Endothelial cell of umbilical vein (primary cell): Measurements from ENCODE around the gene LRRC8C.

Source experiments
- CTCF ChIP-seq, 2 donors: IDR thresholded peaks; 1 replicate in 1 of 2; 2 replicates in 1 of 2; pipeline ENCODE4 v1.5.1; 2011; ENCODE audit warnings: low read length in 2 of 2, mild to moderate bottlenecking in 2 of 2, moderate library complexity in 2 of 2, control low read depth in 1 of 2, inconsistent platforms in 1 of 2, low read depth in 1 of 2; ENCODE audit not compliant: insufficient read depth in 1 of 2; ENCODE audit errors: extremely low read depth in 1 of 2
- EZH2 ChIP-seq: IDR thresholded peaks from 2 replicates; pipeline ENCODE4 v1.6.1; 2012; ENCODE audit warnings: borderline replicate concordance, low read depth, mild to moderate bottlenecking, moderate library complexity, low read length, inconsistent platforms; ENCODE audit not compliant: severe bottlenecking
- POLR2A ChIP-seq: IDR thresholded peaks from 2 replicates; pipeline ENCODE4 v1.6.1; 2012; ENCODE audit warnings: low read depth, mild to moderate bottlenecking, control low read depth, low read length
- POLR2AphosphoS5 ChIP-seq: IDR thresholded peaks from 2 replicates; pipeline ENCODE4 v1.6.1; 2012; ENCODE audit warnings: low read depth, mild to moderate bottlenecking, control low read depth, low read length, moderate library complexity; ENCODE audit not compliant: insufficient read depth

- TF ChIP-seq CTCF (IDR thresholded peaks at IDR 0.05; ENCODE audit: extremely low read depth in 1 of 2, insufficient read depth in 1 of 2, low read depth in 1 of 2, low read length in 2 of 2) (no peak), POLR2A (no peak), POLR2AphosphoS5 (no peak), EZH2 (no peak)
Observed at GRCh38 chr1:89629146-89629545, 3.8 kb upstream of the LRRC8C start.
